HUDEP-2 (cell line): Measurements from ENCODE around the gene MRPL36.

Experiments
- DNase-seq, 76 experiments: peaks; one replicate each; lab custom pipeline; 2025; ENCODE audit not compliant: unreplicated experiment in 76 of 76; lab: John Stamatoyannopoulos, UW

The MRPL36 gene

GRCh38 chr5:1784197-1785050 is 15.2 kb downstream of the MRPL36 start:
- no peak for DNase-seq

GRCh38 chr5:1783216-1783554 is 16.5 kb downstream of the MRPL36 start:
- DNase-seq: no peak

GRCh38 chr5:1782385-1783215 is 17.0 kb downstream of the MRPL36 start:
- DNase-seq: no peak

- DNase-seq: no peak
These were observed 17.8 kb downstream of the MRPL36 start for GRCh38 chr5:1781726-1782384.

- no peak for DNase-seq
These were observed 18.5 kb downstream of the MRPL36 start for GRCh38 chr5:1781107-1781506.

- DNase-seq: no peak
These were observed 19.1 kb downstream of the MRPL36 start for GRCh38 chr5:1780614-1780930.

- DNase-seq: no peak
These were observed 19.6 kb downstream of the MRPL36 start for GRCh38 chr5:1779782-1780613.

- no peak for DNase-seq
These were observed 20.5 kb downstream of the MRPL36 start for GRCh38 chr5:1779021-1779680.

GRCh38 chr5:1778138-1779020 is 21.3 kb downstream of the MRPL36 start:
- DNase-seq: no peak

GRCh38 chr5:1777281-1778137 is 22.1 kb downstream of the MRPL36 start:
- no peak for DNase-seq

- no peak for DNase-seq
These were observed 22.8 kb downstream of the MRPL36 start for GRCh38 chr5:1776831-1777230.

- peak in 8 of 76 experiments; percentile 3 to 31 (median 12) for DNase-seq
These were observed 27.0 kb downstream of the MRPL36 start for GRCh38 chr5:1772634-1773033.

- no peak for DNase-seq
These were observed 28.2 kb downstream of the MRPL36 start for GRCh38 chr5:1771149-1772065.

GRCh38 chr5:1770443-1770802 is 29.2 kb downstream of the MRPL36 start:
- no peak for DNase-seq

GRCh38 chr5:1769752-1770442 is 29.7 kb downstream of the MRPL36 start:
- no peak for DNase-seq

GRCh38 chr5:1769017-1769640 is 30.5 kb downstream of the MRPL36 start:
- no peak for DNase-seq
